ENCODE data around the gene PAX5.

The PAX5 gene

DNA sequence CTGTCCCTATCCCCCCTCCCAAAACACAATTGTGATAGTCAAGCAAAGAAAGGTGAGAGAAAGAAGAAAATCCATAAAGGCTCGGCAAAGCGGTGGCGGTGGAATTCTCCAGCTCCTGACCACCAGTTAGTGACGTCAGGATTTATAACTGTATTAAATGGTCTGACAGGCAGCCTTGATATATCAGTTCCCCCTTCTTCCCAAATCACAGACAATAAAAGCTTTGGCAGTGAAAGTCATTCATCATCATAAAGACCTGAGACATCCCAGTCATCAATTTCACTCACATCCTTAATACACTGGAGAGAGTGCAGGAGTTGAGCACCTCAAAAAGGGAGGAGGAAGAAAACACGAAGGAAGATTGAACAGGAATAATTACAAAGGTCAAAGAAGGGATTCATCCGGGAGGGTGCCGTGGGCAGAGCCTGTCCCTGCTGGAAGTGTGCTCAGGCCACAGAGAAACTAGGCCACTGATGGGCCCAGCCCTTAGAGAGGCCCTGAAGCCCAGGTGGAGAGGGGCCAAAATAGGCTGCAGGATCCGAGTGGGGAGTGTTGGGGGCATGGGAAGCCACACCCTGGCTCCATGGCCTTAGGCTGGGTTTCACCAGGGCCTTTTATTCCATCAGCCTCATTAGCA, 131.9 kb downstream of the PAX5 start (continued):
- no peak for TF ChIP-seq ZNF830 (tag by site-specific recombination; IDR thresholded peaks at IDR 0.05; ENCODE audit: low read depth)
- TF ChIP-seq, protein P1, sequence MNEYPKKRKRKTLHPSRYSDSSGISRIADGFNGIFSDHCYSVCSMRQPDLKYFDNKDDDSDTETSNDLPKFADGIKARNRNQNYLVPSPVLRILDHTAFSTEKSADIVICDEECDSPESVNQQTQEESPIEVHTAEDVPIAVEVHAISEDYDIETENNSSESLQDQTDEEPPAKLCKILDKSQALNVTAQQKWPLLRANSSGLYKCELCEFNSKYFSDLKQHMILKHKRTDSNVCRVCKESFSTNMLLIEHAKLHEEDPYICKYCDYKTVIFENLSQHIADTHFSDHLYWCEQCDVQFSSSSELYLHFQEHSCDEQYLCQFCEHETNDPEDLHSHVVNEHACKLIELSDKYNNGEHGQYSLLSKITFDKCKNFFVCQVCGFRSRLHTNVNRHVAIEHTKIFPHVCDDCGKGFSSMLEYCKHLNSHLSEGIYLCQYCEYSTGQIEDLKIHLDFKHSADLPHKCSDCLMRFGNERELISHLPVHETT (tag by site-specific recombination; IDR thresholded peaks at IDR 0.05) = no peak

DNA sequence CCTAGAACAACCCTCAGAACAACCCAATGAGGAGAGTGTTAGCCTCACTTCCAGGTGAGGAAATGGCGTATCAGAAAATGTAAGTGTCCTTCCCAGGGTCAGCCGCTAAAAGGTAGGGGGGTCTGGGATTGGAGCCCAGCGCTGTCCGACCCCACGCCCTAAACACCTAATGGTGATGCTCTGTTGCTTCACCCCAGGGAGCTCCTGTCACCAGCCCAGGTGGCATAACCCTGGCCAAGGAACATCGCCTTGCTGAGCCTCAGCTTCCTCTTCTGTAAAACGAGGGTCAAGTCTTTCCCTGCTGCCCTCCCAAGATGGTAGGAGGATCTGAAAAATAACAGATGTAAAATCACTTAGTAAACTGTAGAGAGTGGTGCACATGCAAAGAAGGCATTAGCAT, 132.5 kb downstream of the PAX5 start:
- TF ChIP-seq, protein P2, sequence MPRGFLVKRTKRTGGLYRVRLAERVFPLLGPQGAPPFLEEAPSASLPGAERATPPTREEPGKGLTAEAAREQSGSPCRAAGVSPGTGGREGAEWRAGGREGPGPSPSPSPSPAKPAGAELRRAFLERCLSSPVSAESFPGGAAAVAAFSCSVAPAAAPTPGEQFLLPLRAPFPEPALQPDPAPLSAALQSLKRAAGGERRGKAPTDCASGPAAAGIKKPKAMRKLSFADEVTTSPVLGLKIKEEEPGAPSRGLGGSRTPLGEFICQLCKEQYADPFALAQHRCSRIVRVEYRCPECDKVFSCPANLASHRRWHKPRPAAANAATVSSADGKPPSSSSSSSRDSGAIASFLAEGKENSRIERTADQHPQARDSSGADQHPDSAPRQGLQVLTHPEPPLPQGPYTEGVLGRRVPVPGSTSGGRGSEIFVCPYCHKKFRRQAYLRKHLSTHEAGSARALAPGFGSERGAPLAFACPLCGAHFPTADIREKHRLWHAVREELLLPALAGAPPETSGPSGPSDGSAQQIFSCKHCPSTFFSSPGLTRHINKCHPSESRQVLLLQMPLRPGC (tag by site-specific recombination; IDR thresholded peaks at IDR 0.05) = no peak
- TF ChIP-seq TCF7L2 (IDR thresholded peaks at IDR 0.05; ENCODE audit: borderline replicate concordance, low read depth, low read length) (no peak), ZBTB8A (tag by site-specific recombination; IDR thresholded peaks at IDR 0.05) (no peak)
- TF ChIP-seq, protein P3, sequence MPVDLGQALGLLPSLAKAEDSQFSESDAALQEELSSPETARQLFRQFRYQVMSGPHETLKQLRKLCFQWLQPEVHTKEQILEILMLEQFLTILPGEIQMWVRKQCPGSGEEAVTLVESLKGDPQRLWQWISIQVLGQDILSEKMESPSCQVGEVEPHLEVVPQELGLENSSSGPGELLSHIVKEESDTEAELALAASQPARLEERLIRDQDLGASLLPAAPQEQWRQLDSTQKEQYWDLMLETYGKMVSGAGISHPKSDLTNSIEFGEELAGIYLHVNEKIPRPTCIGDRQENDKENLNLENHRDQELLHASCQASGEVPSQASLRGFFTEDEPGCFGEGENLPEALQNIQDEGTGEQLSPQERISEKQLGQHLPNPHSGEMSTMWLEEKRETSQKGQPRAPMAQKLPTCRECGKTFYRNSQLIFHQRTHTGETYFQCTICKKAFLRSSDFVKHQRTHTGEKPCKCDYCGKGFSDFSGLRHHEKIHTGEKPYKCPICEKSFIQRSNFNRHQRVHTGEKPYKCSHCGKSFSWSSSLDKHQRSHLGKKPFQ (tag by site-specific recombination; IDR thresholded peaks at IDR 0.05) = no peak
- Histone ChIP-seq H3K4me3 (ENCODE audit: low read depth, low read length) (no peak overlapping the region), H3K9me3 (ENCODE audit: control insufficient read depth, insufficient read depth, low read depth, low read length) (no peaks in the 10 kb centered on the region), H3K27ac (ENCODE audit: extremely low read depth, low read depth, low read length) (no peak overlapping the region), H3K4me1 (ENCODE audit: control insufficient read depth, insufficient read depth, low read length) (peaks cover 21% of the 10 kb centered on the region), H3K36me3 (ENCODE audit: control insufficient read depth in 2 of 2, insufficient read depth in 1 of 2, low read length in 2 of 2) (no peaks in the 10 kb centered on the region)
- ChIA-PET POLR2A (no interaction called here), CTCF (interaction anchor here (1.2 to 2.2 kb wide), 3 partner anchors 9 to 90 kb away, joined by 4 to 9 read pairs (median 6); no protein-coding TSS in a partner anchor)

DNA sequence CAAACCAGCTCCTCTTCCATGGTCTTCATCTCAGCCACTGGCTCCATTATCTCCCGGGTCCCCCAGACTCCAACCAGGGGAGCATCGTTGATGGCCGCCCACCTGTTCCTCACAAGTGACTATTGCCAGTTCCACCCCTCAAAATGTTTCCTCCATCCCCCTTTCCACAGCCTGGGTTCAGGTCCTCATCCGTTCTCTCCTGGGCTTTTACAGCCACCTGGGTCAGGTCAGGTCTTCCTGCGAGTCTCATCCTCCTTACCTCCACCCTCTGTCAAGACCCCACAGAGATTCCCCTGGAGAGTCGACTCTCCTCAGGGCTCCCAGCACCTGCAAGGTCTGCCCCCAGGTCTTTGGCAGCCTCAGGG, 133.2 kb downstream of the PAX5 start:
- peaks cover 21% of the 10 kb centered on the region for H3K4me1 ChIP-seq (ENCODE audit: control insufficient read depth, insufficient read depth, low read length)
- H3K9me3 ChIP-seq (ENCODE audit: control insufficient read depth, insufficient read depth, low read depth, low read length) = no peaks in the 10 kb centered on the region
- ChIA-PET POLR2A (no interaction called here), CTCF (interaction anchor here (0.7 to 2.2 kb wide), 4 partner anchors 15 to 92 kb away, joined by 3 to 9 read pairs (median 6); no protein-coding TSS in a partner anchor)
- no peak overlapping the region for H3K27ac ChIP-seq (ENCODE audit: extremely low read depth, low read depth, low read length)
- no peaks in the 10 kb centered on the region for H3K36me3 ChIP-seq (ENCODE audit: control insufficient read depth in 2 of 2, insufficient read depth in 1 of 2, low read length in 2 of 2)
- TF ChIP-seq ZFHX2 (tag by site-specific recombination; conservative IDR thresholded peaks at IDR 0.05) (0 out of 2 replicates have a peak, but pooled peaks have one; percentile 5), SCRT2 (tag by site-specific recombination; IDR thresholded peaks at IDR 0.05) (peak; percentile 55; the same call in 1 of the 2 replicates), PRDM1 (tag by site-specific recombination; IDR thresholded peaks at IDR 0.05) (no peak), KLF10 (tag by site-specific recombination; IDR thresholded peaks at IDR 0.05) (no peak), ZNF791 (tag by site-specific recombination; IDR thresholded peaks at IDR 0.05) (no peak), GLIS1 (tag by site-specific recombination; IDR thresholded peaks at IDR 0.05) (peak; percentile 25; the same call in 1 of the 2 replicates), ZNF600 (tag by site-specific recombination; IDR thresholded peaks at IDR 0.05) (no peak)
- TF ChIP-seq, protein P4, sequence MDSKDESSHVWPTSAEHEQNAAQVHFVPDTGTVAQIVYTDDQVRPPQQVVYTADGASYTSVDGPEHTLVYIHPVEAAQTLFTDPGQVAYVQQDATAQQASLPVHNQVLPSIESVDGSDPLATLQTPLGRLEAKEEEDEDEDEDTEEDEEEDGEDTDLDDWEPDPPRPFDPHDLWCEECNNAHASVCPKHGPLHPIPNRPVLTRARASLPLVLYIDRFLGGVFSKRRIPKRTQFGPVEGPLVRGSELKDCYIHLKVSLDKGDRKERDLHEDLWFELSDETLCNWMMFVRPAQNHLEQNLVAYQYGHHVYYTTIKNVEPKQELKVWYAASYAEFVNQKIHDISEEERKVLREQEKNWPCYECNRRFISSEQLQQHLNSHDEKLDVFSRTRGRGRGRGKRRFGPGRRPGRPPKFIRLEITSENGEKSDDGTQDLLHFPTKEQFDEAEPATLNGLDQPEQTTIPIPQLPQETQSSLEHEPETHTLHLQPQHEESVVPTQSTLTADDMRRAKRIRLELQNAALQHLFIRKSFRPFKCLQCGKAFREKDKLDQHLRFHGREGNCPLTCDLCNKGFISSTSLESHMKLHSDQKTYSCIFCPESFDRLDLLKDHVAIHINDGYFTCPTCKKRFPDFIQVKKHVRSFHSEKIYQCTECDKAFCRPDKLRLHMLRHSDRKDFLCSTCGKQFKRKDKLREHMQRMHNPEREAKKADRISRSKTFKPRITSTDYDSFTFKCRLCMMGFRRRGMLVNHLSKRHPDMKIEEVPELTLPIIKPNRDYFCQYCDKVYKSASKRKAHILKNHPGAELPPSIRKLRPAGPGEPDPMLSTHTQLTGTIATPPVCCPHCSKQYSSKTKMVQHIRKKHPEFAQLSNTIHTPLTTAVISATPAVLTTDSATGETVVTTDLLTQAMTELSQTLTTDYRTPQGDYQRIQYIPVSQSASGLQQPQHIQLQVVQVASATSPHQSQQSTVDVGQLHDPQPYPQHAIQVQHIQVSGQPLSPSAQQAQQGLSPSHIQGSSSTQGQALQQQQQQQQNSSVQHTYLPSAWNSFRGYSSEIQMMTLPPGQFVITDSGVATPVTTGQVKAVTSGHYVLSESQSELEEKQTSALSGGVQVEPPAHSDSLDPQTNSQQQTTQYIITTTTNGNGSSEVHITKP (tag by site-specific recombination; IDR thresholded peaks at IDR 0.05) = 0 out of 2 replicates have a peak, but pooled peaks have one; percentile 27
- no peak overlapping the region for H3K4me3 ChIP-seq (ENCODE audit: low read depth, low read length)

Measured in HEK293 (cell line).